ENCODE results near the gene PTGIS. TPM values are rescaled to one million over a fixed set of nuclear protein-coding genes. Genes with fewer than 3 reads are reported as not detected.
"Not testable (repeated sequence)": the region's sequence is repeated elsewhere in the genome, so short reads cannot be mapped to it uniquely, and the experiment has no call there.

The PTGIS gene
- polyA plus RNA-seq, 3 donors: not detected

DNA sequence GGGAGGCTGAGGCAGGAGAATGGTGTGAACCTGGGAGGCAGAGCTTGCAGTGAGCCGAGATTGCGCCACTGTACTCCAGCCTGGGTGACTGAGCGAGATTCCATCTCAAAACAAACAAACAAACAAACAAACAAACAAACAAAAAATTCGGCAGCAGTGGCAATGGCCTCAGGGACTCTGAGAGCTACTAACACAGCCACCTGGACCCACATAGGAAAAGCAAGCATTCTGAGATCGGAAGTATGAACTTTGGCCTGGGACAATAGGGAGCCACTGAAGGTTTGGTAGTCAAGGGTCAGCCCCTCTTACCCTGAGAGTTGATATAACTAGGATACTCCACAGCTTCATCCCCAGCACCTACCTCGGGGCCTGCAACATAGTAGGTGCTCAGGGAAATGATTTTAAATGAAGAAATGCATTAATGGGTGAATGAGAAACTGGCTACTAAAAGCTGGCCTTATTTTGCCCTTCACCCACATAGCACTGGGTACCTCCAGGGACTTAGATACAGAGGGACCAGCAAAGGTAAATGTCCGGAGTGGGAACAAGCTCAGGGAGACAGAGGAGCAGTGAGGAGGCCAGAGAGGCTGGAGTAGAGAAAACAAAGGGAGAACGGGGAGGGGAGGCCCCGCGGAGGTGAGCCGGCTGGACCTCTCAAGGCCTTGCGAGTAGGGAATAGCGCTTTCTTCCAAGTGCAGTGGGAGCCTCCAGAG, 46.6 kb upstream of the PTGIS start:
- H3K27me3 ChIP-seq (ENCODE audit: control insufficient read depth in 2 of 2, insufficient read depth in 2 of 2, low read length in 2 of 2): no peaks in the 10 kb centered on the region
- H3K27ac ChIP-seq (ENCODE audit: low read depth in 1 of 2, low read length in 2 of 2): no peak overlapping the region
- peaks cover 9 to 11% of the 10 kb centered on the region in 2 donors for H3K4me1 ChIP-seq (ENCODE audit: control insufficient read depth in 1 of 2, insufficient read depth in 2 of 2, low read length in 2 of 2)
- Mint-ChIP-seq H3K4me3 (no peak overlapping the region), H3K36me3 (no peaks in the 10 kb centered on the region), H3K9me3 (peaks cover 0 to 3% (median 0%) of the 10 kb centered on the region in 7 donors), H3K4me1 (peaks cover 6% of the 10 kb centered on the region), H3K27ac (peak overlapping the region in 1 of 7 donors; percentile 46), H3K27me3 (ENCODE audit: low read depth in 3 of 3) (peaks cover 0 to 9% (median 2%) of the 10 kb centered on the region in 3 donors)
- H3K9ac ChIP-seq (ENCODE audit: insufficient read depth, low read length, poor library complexity, severe bottlenecking): no peak overlapping the region
- intact Hi-C loops (cut with micrococcal nuclease): loop anchor here in 1 of 2 donors (5.0 kb wide), 1 partner anchor 313 kb away; no protein-coding TSS in a partner anchor
- no peak overlapping the region for H2AFZ ChIP-seq (ENCODE audit: insufficient read depth, low read depth, low read length, poor library complexity, severe bottlenecking)
- no peaks in the 10 kb centered on the region for H4K20me1 ChIP-seq (ENCODE audit: insufficient read depth, low read length)
- no peak for DNase-seq
- H3K9me3 ChIP-seq (replicated peaks in 1 of 2; ENCODE audit: control insufficient read depth in 1 of 2, insufficient read depth in 1 of 2, low read length in 2 of 2): no peaks in the 10 kb centered on the region
- H3K4me3 ChIP-seq (replicated peaks in 1 of 3; ENCODE audit: low read depth in 2 of 3, low read length in 3 of 3): no peak overlapping the region
- no peaks in the 10 kb centered on the region for H3K79me2 ChIP-seq (ENCODE audit: insufficient read depth, low read length)
- 97% methylated on average over 6 of the region's 13 CpGs for WGBS (ENCODE audit: insufficient coverage)
- TF ChIP-seq, protein P1, sequence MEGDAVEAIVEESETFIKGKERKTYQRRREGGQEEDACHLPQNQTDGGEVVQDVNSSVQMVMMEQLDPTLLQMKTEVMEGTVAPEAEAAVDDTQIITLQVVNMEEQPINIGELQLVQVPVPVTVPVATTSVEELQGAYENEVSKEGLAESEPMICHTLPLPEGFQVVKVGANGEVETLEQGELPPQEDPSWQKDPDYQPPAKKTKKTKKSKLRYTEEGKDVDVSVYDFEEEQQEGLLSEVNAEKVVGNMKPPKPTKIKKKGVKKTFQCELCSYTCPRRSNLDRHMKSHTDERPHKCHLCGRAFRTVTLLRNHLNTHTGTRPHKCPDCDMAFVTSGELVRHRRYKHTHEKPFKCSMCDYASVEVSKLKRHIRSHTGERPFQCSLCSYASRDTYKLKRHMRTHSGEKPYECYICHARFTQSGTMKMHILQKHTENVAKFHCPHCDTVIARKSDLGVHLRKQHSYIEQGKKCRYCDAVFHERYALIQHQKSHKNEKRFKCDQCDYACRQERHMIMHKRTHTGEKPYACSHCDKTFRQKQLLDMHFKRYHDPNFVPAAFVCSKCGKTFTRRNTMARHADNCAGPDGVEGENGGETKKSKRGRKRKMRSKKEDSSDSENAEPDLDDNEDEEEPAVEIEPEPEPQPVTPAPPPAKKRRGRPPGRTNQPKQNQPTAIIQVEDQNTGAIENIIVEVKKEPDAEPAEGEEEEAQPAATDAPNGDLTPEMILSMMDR (IDR thresholded peaks at IDR 0.05): no peak
- no peak overlapping the region for H3K4me2 ChIP-seq (replicated peaks; ENCODE audit: extremely low read depth, low read length, poor library complexity, severe bottlenecking)
- H3K36me3 ChIP-seq (replicated peaks in 1 of 2; ENCODE audit: control insufficient read depth in 1 of 2, insufficient read depth in 2 of 2, low read length in 2 of 2): no peaks in the 10 kb centered on the region

DNA sequence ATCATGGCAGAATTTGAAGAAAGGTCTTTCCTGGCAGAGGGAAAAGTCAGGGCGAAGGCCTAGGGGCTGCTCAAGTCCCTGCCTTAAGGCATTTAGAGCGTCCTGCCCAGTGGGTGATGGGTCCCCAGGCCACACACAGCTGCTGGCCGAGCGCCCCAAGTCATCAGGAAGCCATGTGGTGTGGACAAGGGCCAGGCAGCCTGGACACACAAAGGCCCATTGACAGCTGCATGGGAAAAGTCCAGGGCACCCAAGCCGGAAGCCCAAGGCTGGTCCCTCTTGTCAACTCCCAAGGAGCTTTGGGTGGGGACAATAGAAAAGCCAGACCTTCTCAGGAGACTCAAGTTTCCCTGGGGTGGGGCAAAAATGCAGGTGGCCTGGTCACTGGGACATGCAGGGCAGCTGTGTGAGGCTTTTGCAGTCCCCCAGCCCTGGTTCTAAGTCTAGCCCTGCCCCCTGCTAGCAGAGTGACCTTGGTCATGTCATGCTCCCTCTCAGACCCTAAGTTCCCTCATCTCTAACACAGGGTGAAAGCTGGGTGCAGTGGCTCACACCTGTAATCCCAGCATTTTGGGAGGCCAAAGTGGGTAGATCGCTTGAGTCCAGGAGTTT, 44.3 kb upstream of the PTGIS start:
- no peak overlapping the region for H3K4me3 Mint-ChIP-seq
- no peaks in the 10 kb centered on the region for H3K36me3 Mint-ChIP-seq
- Histone ChIP-seq H3K9ac (ENCODE audit: insufficient read depth, low read length, poor library complexity, severe bottlenecking) (no peak overlapping the region), H3K4me3 (replicated peaks in 1 of 3; ENCODE audit: low read depth in 2 of 3, low read length in 3 of 3) (no peak overlapping the region), H3K27ac (ENCODE audit: low read depth in 1 of 2, low read length in 2 of 2) (no peak overlapping the region), H3K4me1 (ENCODE audit: control insufficient read depth in 1 of 2, insufficient read depth in 2 of 2, low read length in 2 of 2) (peaks cover 9 to 15% of the 10 kb centered on the region in 2 donors), H3K9me3 (replicated peaks in 1 of 2; ENCODE audit: control insufficient read depth in 1 of 2, insufficient read depth in 1 of 2, low read length in 2 of 2) (no peaks in the 10 kb centered on the region), H4K20me1 (ENCODE audit: insufficient read depth, low read length) (no peaks in the 10 kb centered on the region), H3K4me2 (replicated peaks; ENCODE audit: extremely low read depth, low read length, poor library complexity, severe bottlenecking) (no peak overlapping the region), H2AFZ (ENCODE audit: insufficient read depth, low read depth, low read length, poor library complexity, severe bottlenecking) (no peak overlapping the region), H3K27me3 (ENCODE audit: control insufficient read depth in 2 of 2, insufficient read depth in 2 of 2, low read length in 2 of 2) (peaks cover 0 to 7% of the 10 kb centered on the region in 2 donors), H3K79me2 (ENCODE audit: insufficient read depth, low read length) (no peaks in the 10 kb centered on the region), H3K36me3 (replicated peaks in 1 of 2; ENCODE audit: control insufficient read depth in 1 of 2, insufficient read depth in 2 of 2, low read length in 2 of 2) (no peaks in the 10 kb centered on the region)
- TF ChIP-seq, protein P1 (IDR thresholded peaks at IDR 0.05): no peak
- peaks cover 8 to 13% (median 9%) of the 10 kb centered on the region in 3 donors for H3K27me3 Mint-ChIP-seq (ENCODE audit: low read depth in 3 of 3)
- H3K4me1 Mint-ChIP-seq: peaks cover 12% of the 10 kb centered on the region
- H3K27ac Mint-ChIP-seq: no peak overlapping the region
- intact Hi-C loops (cut with micrococcal nuclease): loop anchor here in 1 of 2 donors (5.0 kb wide), 1 partner anchor 315 kb away; no protein-coding TSS in a partner anchor
- peaks cover 0 to 3% (median 0%) of the 10 kb centered on the region in 7 donors for H3K9me3 Mint-ChIP-seq
- DNase-seq: no peak
- 100% methylated on average over 6 of the region's 6 CpGs for WGBS (ENCODE audit: insufficient coverage)

DNA sequence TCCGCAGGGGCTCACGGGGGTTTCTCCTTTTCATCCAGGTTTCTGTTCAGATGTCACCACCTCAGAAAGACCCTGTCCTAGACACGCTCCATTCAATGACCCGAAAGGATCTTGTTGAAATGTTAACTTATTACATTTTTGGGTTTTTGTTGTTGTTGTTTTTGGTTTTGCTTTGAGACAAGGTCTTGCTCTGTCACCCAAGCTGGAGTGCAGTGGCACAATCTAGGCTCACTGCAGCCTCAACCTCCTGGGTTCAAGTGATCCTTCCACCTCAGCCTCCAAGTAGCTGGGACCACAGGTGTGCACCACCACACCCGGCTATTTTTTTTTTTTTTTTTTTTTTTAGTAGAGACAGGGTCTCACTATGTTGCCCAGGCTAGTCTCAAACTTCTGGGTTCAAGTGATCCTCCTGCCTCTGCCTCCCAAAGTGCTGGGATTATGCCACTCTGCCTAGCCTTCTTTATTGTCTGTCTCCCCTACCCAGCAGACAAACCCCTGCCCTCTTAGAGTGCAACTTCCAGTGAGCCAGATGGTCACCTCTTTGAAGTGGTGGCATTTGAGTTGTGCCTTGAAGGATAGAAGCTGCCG, 43.7 kb upstream of the PTGIS start:
- Histone ChIP-seq H3K4me1 (ENCODE audit: control insufficient read depth in 1 of 2, insufficient read depth in 2 of 2, low read length in 2 of 2) (peaks cover 9 to 15% of the 10 kb centered on the region in 2 donors), H3K4me3 (replicated peaks in 1 of 3; ENCODE audit: low read depth in 2 of 3, low read length in 3 of 3) (peak overlapping the region in 1 of 3 experiments; percentile 44), H3K4me2 (replicated peaks; ENCODE audit: extremely low read depth, low read length, poor library complexity, severe bottlenecking) (peak overlapping the region; percentile 61), H2AFZ (ENCODE audit: insufficient read depth, low read depth, low read length, poor library complexity, severe bottlenecking) (peak overlapping the region; percentile 54)
- not testable (repeated sequence) for H3K36me3 ChIP-seq (replicated peaks in 1 of 2; ENCODE audit: control insufficient read depth in 1 of 2, insufficient read depth in 2 of 2, low read length in 2 of 2); DNase-seq; H3K9ac ChIP-seq (ENCODE audit: insufficient read depth, low read length, poor library complexity, severe bottlenecking); H3K79me2 ChIP-seq (ENCODE audit: insufficient read depth, low read length); H3K36me3 Mint-ChIP-seq; H3K27ac ChIP-seq (ENCODE audit: low read depth in 1 of 2, low read length in 2 of 2); H3K9me3 Mint-ChIP-seq; H3K27me3 ChIP-seq (ENCODE audit: control insufficient read depth in 2 of 2, insufficient read depth in 2 of 2, low read length in 2 of 2); H3K9me3 ChIP-seq (replicated peaks in 1 of 2; ENCODE audit: control insufficient read depth in 1 of 2, insufficient read depth in 1 of 2, low read length in 2 of 2); H4K20me1 ChIP-seq (ENCODE audit: insufficient read depth, low read length)
- Mint-ChIP-seq H3K4me1 (peaks cover 12% of the 10 kb centered on the region), H3K27ac (peak overlapping the region in 1 of 7 donors; percentile 46), H3K27me3 (ENCODE audit: low read depth in 3 of 3) (peaks cover 8 to 13% (median 9%) of the 10 kb centered on the region in 3 donors), H3K4me3 (peak overlapping the region in 1 of 2 donors; percentile 35)
- intact Hi-C loops (cut with micrococcal nuclease): loop anchor here (1.0 to 5.0 kb wide), 3 partner anchors 235 to 316 kb away; no protein-coding TSS in a partner anchor
- 42% methylated on average over 3 of the region's 6 CpGs for WGBS (ENCODE audit: insufficient coverage)
